ENCODE results near the gene RPA1.

The RPA1 gene

DNA sequence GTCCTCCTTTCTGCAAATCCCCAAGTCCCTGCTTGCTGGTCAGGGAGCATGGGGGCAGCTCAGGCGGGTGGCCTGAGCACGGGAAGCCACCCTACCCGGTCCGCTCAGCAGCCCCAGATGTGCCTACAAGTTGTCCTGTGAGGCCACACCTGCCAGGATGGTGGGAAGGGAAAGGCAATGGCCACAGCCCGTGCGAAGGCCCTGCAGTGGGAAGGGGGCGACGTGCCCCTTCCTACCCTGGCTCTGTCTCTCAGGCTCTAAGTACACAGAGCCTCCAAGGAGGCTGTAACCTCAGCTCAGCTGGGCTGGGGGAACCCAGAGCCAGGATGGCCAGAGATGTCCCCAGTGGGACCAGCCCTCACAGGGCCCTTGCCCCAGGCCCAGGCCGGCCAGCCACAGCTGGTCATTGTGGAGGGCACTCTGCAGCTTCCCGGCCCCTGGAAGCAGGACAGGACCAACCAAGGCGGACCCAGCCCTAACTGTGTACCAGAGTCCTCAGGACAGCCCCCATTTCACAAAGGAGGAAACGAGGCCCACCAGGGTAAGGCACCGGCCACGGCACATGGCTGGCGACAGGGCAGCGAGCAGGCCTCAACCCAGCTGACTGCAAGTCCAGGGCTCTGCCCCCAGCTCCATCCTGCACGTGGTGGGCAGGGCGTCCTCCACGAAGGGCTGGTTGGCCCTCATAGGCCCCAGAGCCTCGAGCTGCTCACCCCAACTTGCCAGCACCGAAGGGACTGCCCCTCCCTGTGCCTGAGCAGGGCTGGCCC is 113.0 kb downstream of the RPA1 start:
- DNase-seq = no peak

DNA sequence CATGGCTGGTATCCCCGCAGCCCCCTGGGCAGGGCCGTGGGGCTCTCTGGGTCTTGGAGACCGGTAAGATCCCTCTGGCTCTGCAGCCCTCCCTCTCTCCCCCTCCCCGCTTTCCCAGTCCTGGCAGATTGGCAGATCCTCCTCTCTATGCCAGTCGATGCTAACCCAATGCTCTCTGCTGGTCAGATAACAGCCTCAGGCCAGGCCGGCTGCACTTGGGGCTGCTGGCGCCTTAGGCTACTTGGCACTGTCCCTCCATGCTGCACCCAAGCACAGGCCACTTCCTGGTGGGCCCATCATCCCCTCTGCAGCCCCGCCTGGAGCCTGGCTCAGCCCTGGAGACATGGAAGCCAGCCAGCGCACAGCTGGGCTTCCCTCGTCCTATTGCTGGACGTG is 113.6 kb downstream of the RPA1 start:
- no peak for DNase-seq

DNA sequence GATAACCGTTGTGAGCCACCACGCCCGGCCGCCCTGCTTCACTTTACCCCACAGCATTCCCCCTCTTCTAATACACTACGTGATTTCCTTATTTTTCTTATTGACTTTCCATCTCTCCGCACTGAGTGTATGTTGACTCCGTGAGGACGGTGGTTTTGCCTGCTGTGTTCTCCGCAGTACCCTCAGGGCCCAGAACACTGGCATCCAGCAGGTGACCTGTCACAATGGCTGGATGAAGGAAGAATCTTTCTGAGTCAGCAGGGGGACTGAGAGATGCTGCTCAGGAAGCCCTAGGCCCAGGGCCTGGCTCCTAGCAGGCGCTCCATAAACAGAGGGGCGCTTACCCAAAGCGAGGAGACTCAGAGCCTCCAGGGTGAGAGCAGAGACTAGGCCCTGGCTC is 115.8 kb downstream of the RPA1 start:
- DNase-seq = no peak

DNA sequence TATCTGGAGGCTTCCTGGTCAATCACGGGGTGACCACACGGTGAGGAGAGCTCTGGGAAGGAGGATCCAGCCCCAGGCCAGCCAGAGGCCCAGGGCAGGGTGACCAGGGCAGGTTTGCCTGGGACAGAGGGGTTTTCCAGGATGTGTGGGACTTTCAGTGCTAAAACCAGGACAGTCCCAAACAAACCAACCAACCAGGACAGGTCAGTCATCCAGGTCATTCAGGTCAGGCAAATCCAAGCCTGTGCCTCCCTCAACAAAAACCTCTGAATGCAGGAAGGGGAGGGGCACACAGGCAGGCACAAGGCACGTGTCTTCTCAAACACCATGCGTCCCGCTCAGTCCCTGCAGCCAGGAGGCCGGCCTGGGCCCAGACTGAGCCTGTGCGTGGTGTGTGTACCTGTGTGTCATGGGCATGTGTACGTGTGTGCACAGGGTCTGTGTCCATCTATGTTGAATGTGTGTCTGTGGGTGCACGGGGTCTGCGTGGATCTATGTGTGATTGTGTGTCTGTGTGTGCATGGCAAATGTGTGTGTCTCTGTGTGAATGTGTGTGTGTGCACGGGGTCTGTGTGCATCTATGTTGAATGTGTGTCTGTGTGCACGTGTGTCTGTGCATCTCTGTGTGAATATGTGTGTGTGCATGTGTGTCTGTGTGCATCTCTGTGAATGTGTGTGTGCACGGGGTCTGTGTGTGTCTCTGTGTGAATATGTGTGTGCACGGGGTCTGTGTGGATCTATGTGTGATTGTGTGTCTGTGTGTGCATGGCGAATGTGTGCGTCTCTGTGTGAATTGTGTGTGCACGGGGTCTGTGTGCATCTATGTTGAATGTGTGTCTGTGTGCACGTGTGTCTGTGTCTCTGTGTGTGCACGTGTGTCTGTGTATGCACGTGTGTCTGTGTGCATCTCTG is 116.5 kb downstream of the RPA1 start:
- no peak for DNase-seq

DNA sequence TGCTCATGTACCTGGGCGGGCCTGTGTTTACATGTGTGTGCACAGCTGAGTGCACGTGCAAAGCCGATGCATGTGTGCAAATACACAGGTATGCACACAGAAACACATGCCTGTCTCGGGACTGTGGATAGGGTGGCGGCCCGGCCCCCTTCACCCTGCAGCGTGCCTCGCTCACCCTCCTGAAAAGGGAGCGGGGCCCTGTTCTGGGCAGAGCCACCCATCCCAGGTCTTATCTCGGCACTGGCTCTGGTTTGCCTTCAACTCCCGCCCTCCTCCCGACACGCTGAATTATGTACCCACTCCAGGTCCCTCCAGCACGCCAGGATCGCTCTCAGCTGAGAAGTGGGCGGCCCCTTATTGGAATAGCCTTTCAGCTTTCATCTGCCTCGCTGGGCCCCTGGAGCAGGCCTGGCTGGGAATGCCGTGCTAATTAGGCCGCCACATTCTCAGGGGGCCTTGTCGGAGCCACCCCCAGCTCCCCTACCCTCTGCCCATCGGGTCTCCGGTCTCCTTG is 117.5 kb downstream of the RPA1 start:
- no peak for DNase-seq

DNA sequence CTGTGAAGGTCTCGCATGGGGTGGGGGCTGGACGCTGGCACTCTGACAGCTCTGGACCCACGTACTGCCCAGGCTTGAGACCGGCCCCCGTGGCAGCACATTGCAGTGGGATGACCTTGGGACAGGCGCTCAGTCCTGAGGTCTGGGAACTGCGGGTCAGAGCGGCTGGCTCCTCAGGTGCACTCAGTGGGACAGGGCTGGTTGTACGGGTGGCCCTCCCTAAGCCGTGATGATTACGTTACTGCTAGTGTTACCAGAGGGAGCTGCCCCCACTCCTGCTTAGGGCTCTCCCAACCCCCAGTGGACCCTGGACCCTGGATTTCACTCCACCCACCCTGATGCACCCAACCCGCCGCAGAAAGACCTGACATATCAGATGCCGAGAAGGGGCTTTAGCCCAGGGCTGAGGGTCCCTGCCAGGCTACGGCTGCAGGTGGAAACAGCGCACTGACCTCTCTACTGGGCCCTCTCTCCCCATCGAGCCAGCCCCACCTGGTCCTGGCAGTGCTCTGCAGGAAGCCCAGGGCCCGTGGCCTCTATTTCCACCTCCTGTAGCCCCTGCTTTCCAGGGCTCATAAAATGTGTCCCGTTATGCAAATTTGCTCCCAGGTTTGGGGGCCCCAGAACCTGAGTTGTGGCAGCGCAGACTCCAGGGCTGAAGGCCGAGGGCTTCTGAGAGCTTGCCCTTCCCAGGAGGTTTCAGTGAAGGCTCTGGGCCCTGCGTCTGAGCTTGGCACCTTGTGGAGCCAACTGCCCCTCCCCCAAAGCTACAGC is 118.1 kb downstream of the RPA1 start:
- DNase-seq = no peak

DNA sequence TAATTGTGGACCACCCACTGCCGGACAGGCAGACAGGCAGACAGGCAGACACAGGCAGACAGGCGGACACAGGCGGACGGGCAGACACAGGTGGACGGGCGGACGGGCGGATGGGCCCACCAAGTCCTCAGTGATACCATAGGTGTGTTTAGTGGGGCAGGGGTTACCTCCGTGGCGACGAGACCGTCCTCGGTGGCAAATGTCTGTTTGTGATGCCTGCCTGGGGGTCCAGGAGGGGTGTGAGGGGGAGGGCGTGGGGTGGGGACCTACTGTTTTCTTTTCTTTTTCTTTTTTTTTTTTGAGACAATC is 118.7 kb downstream of the RPA1 start:
- no peak for DNase-seq
